Keratinocyte (primary cell): ENCODE results near the gene RNH1. TPM values are rescaled to one million over a fixed set of nuclear protein-coding genes. Genes with fewer than 3 reads are reported as not detected.

Source experiments
- DNase-seq: peaks from one replicate; pipeline ENCODE4 v3.0.0-alpha.2; 2011; ENCODE audit warnings: low read depth, missing footprints, low spot score
- FAIRE-seq: peaks from 2 replicates; lab custom pipeline; 2011; peaks lifted over from hg19 to GRCh38; lab: Jason Lieb, UNC
- H2AFZ ChIP-seq: 2 replicates; pipeline ENCODE4 v1.6.0; 2012; ENCODE audit warnings: low read length, control low read depth, inconsistent platforms; ENCODE audit not compliant: control insufficient read depth
- H3K27ac ChIP-seq: 2 replicates; pipeline ENCODE4 v1.5.1; 2011; ENCODE audit warnings: low read length; ENCODE audit not compliant: control insufficient read depth, insufficient read depth
- H3K27me3 ChIP-seq: 3 replicates; pipeline ENCODE4 v1.6.0; 2011; ENCODE audit warnings: low read length; ENCODE audit not compliant: control insufficient read depth, insufficient read depth; ENCODE audit errors: extremely low read depth
- H3K36me3 ChIP-seq, 2 experiments: 2 replicates in 1 of 2; 3 replicates in 1 of 2; pipeline ENCODE4 v1.5.1; 2011; ENCODE audit warnings: low read length in 2 of 2, mild to moderate bottlenecking in 1 of 2; ENCODE audit not compliant: control insufficient read depth in 2 of 2, insufficient read depth in 2 of 2; ENCODE audit errors: extremely low read depth in 1 of 2
- H3K4me1 ChIP-seq: 3 replicates; pipeline ENCODE4 v1.5.1; 2011; ENCODE audit warnings: low read length; ENCODE audit not compliant: control insufficient read depth, insufficient read depth; ENCODE audit errors: extremely low read depth
- H3K4me2 ChIP-seq: 3 replicates; pipeline ENCODE4 v1.6.0; 2011; ENCODE audit warnings: low read depth, low read length; ENCODE audit not compliant: control insufficient read depth, insufficient read depth; ENCODE audit errors: extremely low read depth
- H3K4me3 ChIP-seq, 3 experiments: fragments of 200-600 bp in 1 of 3; sonication (generic) in 1 of 3; 2 replicates in 2 of 3; 3 replicates in 1 of 3; pipeline ENCODE4 v1.5.1; 2011 to 2016; ENCODE audit warnings: low read length in 3 of 3, mild to moderate bottlenecking in 3 of 3, control low read depth in 2 of 3, inconsistent platforms in 1 of 3, low read depth in 1 of 3, mixed read lengths in 1 of 3, mixed run types in 1 of 3, moderate library complexity in 1 of 3; ENCODE audit not compliant: control insufficient read depth in 2 of 3, insufficient read depth in 2 of 3; ENCODE audit errors: extremely low read depth in 1 of 3
- H3K79me2 ChIP-seq: 2 replicates; pipeline ENCODE4 v1.6.0; 2012; ENCODE audit warnings: low read length; ENCODE audit not compliant: control insufficient read depth, insufficient read depth
- H3K9ac ChIP-seq: 3 replicates; pipeline ENCODE4 v1.6.0; 2011; ENCODE audit warnings: low read length; ENCODE audit not compliant: control insufficient read depth, insufficient read depth; ENCODE audit errors: extremely low read depth
- H3K9me1 ChIP-seq: 3 replicates; pipeline ENCODE4 v1.6.0; 2011; ENCODE audit warnings: low read length; ENCODE audit not compliant: control insufficient read depth, insufficient read depth; ENCODE audit errors: extremely low read depth
- H3K9me3 ChIP-seq: 2 replicates; pipeline ENCODE4 v1.5.1; 2012; ENCODE audit warnings: low read depth, low read length; ENCODE audit not compliant: control insufficient read depth
- H4K20me1 ChIP-seq: 3 replicates; pipeline ENCODE4 v1.6.0; 2011; ENCODE audit warnings: low read length; ENCODE audit not compliant: control insufficient read depth, insufficient read depth; ENCODE audit errors: extremely low read depth
- EZH2 ChIP-seq: IDR thresholded peaks from one replicate; pipeline ENCODE4 v1.6.1; 2012; ENCODE audit warnings: inconsistent platforms, mild to moderate bottlenecking, low read length, moderate library complexity
- dilution Hi-C: fragments of 300-500 bp; cut with MboI; formaldehyde crosslinking; loops from one replicate; pipeline ENCODE4 v1.7.0; 2020; ENCODE audit warnings: low sequenced_read_pairs; ENCODE audit not compliant: extremely low pct_ligation_motif_present
- polyA plus RNA-seq, 5 experiments: library from polyadenylated mRNA; depleted of rRNA in 3 of 5; stranded (reverse) in 3 of 5; stranded (forward) in 1 of 5; unstranded in 1 of 5; fragments of >200 nt; gene quantifications; 1 replicate in 1 of 5; 2 replicates in 3 of 5; 3 replicates in 1 of 5; pipeline versions ENCODE4 v1.2.1 to v1.2.3, GENCODE V29; 2011 to 2012; ENCODE audit warnings: missing spikeins in 2 of 5, low read depth in 1 of 5, low replicate concordance in 1 of 5
- TF ChIP-seq, protein P1 (sequence below), 3 experiments: IDR thresholded peaks in 1 of 3; conservative IDR thresholded peaks in 1 of 3; optimal IDR thresholded peaks in 1 of 3; 2 replicates in 2 of 3; 3 replicates in 1 of 3; pipeline versions ENCODE3 to v1.5.1; 2011; ENCODE audit warnings: low read length in 3 of 3, mild to moderate bottlenecking in 3 of 3, moderate library complexity in 2 of 3, control low read depth in 1 of 3, inconsistent platforms in 1 of 3; ENCODE audit not compliant: insufficient read depth in 2 of 3; ENCODE audit errors: extremely low read depth in 1 of 3

Gene RNH1
- polyA plus RNA-seq, 1 donor (not counting 4 experiments of a cell fraction or from before 2014, with no cell fraction given), result 92.0 TPM

DNA sequence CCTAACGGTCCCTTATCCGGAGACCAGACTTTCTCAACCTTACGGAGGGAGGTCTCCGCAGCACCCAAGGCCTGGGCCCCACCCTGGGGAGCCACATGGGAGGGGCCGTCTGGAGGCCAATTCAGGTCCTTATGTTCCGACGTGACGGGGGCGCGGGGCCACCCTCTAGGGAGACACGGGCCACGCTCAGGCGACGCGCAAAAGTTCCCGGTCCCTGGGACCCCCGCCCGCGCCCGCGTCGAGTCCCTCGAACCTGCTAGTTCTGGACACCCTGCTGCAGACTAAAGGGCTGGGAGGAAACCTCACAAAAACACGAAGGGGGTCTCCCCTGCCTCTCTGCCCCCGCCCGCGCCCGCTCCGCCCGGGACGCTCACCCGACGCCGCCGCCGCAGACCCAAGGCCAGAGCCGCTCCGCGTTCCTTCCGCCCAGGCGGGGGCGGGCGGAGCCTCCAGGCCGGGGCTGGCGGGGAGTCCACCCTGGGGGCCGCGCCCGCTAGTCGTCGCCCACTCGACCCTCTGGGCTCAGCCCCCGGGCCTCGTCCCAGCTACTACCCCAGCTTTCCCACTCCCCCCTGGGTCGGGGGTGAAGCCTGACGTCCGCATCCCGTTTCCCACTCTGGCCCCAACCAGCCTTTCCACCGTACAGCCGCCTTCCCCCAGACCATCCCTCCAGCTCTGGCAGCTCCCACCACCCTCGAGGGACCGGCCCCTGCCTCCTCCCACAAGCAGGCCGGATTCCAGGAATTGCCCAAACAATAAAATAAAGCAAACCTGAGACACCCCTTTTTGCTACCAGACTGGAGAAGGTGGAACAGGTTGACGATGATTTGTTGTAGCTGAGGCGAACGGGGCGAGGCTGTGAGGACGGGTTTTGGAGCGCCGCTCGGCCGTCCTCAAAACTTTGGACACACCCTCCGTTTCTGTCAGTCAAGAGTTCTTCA, 2.7 kb downstream of the RNH1 start:
- Histone ChIP-seq H3K9me3 (no peaks in the 10 kb centered on the region), H3K36me3 (peaks cover 23 to 26% of the 10 kb centered on the region in 2 experiments), H3K4me3 (peak overlapping the region; percentile 78 to 94 (median 87)), H3K4me1 (peaks cover 39% of the 10 kb centered on the region), H3K27ac (peak overlapping the region; percentile 95), H3K79me2 (peaks cover 47% of the 10 kb centered on the region), H3K4me2 (peak overlapping the region; percentile 93), H3K9me1 (no peaks in the 10 kb centered on the region), H3K9ac (peak overlapping the region; percentile 95), H3K27me3 (no peaks in the 10 kb centered on the region), H2AFZ (no peak overlapping the region), H4K20me1 (no peaks in the 10 kb centered on the region)
- dilution Hi-C loops, result no loop called here
- peak; percentile 81 for FAIRE-seq
- TF ChIP-seq, protein P1, sequence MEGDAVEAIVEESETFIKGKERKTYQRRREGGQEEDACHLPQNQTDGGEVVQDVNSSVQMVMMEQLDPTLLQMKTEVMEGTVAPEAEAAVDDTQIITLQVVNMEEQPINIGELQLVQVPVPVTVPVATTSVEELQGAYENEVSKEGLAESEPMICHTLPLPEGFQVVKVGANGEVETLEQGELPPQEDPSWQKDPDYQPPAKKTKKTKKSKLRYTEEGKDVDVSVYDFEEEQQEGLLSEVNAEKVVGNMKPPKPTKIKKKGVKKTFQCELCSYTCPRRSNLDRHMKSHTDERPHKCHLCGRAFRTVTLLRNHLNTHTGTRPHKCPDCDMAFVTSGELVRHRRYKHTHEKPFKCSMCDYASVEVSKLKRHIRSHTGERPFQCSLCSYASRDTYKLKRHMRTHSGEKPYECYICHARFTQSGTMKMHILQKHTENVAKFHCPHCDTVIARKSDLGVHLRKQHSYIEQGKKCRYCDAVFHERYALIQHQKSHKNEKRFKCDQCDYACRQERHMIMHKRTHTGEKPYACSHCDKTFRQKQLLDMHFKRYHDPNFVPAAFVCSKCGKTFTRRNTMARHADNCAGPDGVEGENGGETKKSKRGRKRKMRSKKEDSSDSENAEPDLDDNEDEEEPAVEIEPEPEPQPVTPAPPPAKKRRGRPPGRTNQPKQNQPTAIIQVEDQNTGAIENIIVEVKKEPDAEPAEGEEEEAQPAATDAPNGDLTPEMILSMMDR (optimal IDR thresholded peaks at IDR 0.05 in 1 of 3, IDR thresholded peaks at IDR 0.05 in 1 of 3, conservative IDR thresholded peaks at IDR 0.05 in 1 of 3; ENCODE audit: extremely low read depth in 1 of 3, insufficient read depth in 2 of 3, low read length in 3 of 3), result no peak
- no peak for TF ChIP-seq EZH2
- no peak for DNase-seq

DNA sequence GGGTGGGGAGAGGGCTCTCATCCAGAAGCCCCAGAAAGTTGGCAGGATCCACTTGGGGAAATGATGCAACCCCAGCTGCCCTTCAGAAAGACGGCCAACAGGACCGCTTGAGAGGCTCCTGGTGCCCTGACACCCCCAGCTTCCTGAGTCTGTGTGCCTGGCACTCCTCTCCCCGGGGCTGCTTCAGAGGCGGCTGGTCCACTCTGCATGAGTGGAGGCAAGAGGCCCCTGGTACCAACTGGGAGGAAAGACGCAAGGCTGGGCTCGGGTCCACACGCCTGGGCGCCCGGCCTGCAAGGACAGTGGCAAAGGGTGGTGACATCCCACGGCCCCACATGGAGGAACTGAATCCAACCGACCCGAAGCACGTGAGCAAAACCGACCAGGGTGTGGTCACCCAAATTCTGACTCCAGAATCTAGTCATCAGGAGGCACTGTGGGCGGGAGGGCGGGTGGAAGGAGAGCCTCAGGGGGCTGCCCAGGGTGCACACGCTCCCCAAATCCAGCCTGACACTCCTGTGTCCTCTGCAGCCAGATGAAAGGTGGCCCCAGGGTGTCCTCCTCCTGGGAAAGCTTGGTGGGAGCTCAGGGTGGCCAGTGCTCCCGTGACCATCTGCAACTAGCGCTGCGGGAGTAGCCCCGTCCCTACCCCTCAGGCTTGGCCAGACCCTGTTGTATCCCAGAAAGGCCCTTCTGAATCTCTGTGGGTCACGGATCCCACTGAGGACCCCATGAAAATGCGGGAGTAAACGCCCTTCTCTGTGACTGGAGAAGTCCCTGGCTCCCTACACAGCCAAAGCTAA, 3.7 kb downstream of the RNH1 start:
- DNase-seq, result no peak
- Histone ChIP-seq H3K4me2 (peak overlapping the region; percentile 93), H4K20me1 (no peaks in the 10 kb centered on the region), H3K4me3 (peak overlapping the region; percentile 78 to 94 (median 87)), H3K27ac (peak overlapping the region; percentile 95), H3K79me2 (peaks cover 47% of the 10 kb centered on the region), H3K9me3 (no peaks in the 10 kb centered on the region), H3K9me1 (no peaks in the 10 kb centered on the region), H3K9ac (peak overlapping the region; percentile 95), H3K27me3 (no peaks in the 10 kb centered on the region), H3K4me1 (peaks cover 39% of the 10 kb centered on the region), H2AFZ (no peak overlapping the region), H3K36me3 (peaks cover 26 to 29% of the 10 kb centered on the region in 2 experiments)
- no peak for FAIRE-seq
- dilution Hi-C loops, result no loop called here
- TF ChIP-seq, protein P1 (optimal IDR thresholded peaks at IDR 0.05 in 1 of 3, IDR thresholded peaks at IDR 0.05 in 1 of 3, conservative IDR thresholded peaks at IDR 0.05 in 1 of 3; ENCODE audit: extremely low read depth in 1 of 3, insufficient read depth in 2 of 3, low read length in 3 of 3), result no peak
- TF ChIP-seq EZH2, result no peak
